Neural progenitor cell (in vitro differentiated cells): ENCODE measurements around the gene SLC34A1.

ENCODE experiments used
- CTCF ChIP-seq: fragments of 200-600 bp; sonication (generic); IDR thresholded peaks from 2 replicates; pipeline ENCODE4 v1.5.1; 2017; ENCODE audit warnings: antibody characterized with exemption, mild to moderate bottlenecking
- EZH2 ChIP-seq: fragments of 200-600 bp; sonication (generic); IDR thresholded peaks from 2 replicates; pipeline ENCODE4 v1.6.1; 2017; ENCODE audit warnings: antibody characterized with exemption, mild to moderate bottlenecking, moderate library complexity
- EZH2phosphoT487 ChIP-seq: fragments of 200-600 bp; sonication (generic); IDR thresholded peaks from 2 replicates; pipeline ENCODE4 v1.6.1; 2017; ENCODE audit warnings: antibody characterized with exemption

GRCh38 chr5:177430972-177431316 lies 46.7 kb downstream of the SLC34A1 start:
- TF ChIP-seq CTCF (no peak), EZH2 (no peak), EZH2phosphoT487 (no peak)
